Endothelial cell (in vitro differentiated cells): Measurements from ENCODE around the gene OCEL1. TPM values are rescaled to one million over a fixed set of nuclear protein-coding genes. Genes with fewer than 3 reads are reported as not detected.

Source experiments
- DNase-seq: peaks from one replicate; pipeline ENCODE4 v3.0.0; 2021; ENCODE audit warnings: low spot score
- H3K27ac Mint-ChIP-seq: one replicate; pipeline ENCODE4 v1.8.0; 2021; ENCODE audit warnings: mixed read lengths, inconsistent platforms; ENCODE audit not compliant: unreplicated experiment
- H3K27me3 Mint-ChIP-seq: one replicate; pipeline ENCODE4 v1.8.0; 2021; ENCODE audit warnings: mild to moderate bottlenecking, moderate library complexity, mixed read lengths, inconsistent platforms; ENCODE audit not compliant: unreplicated experiment
- H3K36me3 Mint-ChIP-seq: one replicate; pipeline ENCODE4 v1.8.0; 2021; ENCODE audit warnings: mild to moderate bottlenecking, low read depth, mixed read lengths, inconsistent platforms; ENCODE audit not compliant: unreplicated experiment
- H3K4me1 Mint-ChIP-seq: one replicate; pipeline ENCODE4 v1.8.0; 2021; ENCODE audit warnings: mild to moderate bottlenecking, mixed read lengths, inconsistent platforms; ENCODE audit not compliant: unreplicated experiment
- H3K4me3 Mint-ChIP-seq: one replicate; pipeline ENCODE4 v1.8.0; 2021; ENCODE audit warnings: mild to moderate bottlenecking, mixed read lengths, inconsistent platforms; ENCODE audit not compliant: unreplicated experiment
- H3K9me3 Mint-ChIP-seq: one replicate; pipeline ENCODE4 v1.8.0; 2021; ENCODE audit warnings: mixed read lengths, inconsistent platforms; ENCODE audit not compliant: unreplicated experiment
- total RNA-seq: library from RNA; stranded (reverse); fragmentation: NEBNext Ultra II Directional; extraction: Animal tissue kit (Norgen Biotek cat#: 25700); gene quantifications from one replicate; pipeline ENCODE4 v1.2.1, GENCODE V29; 2021; ENCODE audit not compliant: unreplicated experiment
- TF ChIP-seq, protein P1 (sequence below): fragments of 200-600 bp; sonication (generic); IDR thresholded peaks from one replicate; pipeline ENCODE4 v1.5.0; 2021; ENCODE audit warnings: antibody characterized with exemption; ENCODE audit not compliant: unreplicated experiment

Gene OCEL1
- total RNA-seq, 1 donor from 2014 or later, result 16.5 TPM

DNA sequence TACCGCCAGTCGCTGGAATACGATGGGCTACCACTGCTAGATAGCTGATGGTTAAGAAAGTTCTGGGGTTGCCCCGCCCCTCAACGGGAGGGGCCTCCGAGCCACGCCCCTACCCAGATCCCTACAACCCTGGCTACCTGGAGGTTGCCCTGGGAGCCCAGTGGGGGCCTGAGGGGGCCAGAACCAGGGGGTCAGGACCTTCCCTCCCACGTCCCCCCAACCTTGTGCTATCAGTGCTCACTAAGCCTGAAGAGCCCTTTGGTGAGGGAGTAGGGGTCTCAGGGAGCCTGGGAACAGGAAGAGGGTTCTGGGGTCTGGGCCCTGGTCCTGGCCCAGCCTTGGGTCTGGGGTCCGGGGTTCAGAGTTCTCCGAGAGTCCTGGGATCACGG, 8.9 kb downstream of the OCEL1 start:
- peaks cover 10% of the 10 kb centered on the region for H3K36me3 Mint-ChIP-seq
- H3K4me1 Mint-ChIP-seq, result peaks cover 10% of the 10 kb centered on the region
- peaks cover 4% of the 10 kb centered on the region for H3K27me3 Mint-ChIP-seq
- TF ChIP-seq, protein P1, sequence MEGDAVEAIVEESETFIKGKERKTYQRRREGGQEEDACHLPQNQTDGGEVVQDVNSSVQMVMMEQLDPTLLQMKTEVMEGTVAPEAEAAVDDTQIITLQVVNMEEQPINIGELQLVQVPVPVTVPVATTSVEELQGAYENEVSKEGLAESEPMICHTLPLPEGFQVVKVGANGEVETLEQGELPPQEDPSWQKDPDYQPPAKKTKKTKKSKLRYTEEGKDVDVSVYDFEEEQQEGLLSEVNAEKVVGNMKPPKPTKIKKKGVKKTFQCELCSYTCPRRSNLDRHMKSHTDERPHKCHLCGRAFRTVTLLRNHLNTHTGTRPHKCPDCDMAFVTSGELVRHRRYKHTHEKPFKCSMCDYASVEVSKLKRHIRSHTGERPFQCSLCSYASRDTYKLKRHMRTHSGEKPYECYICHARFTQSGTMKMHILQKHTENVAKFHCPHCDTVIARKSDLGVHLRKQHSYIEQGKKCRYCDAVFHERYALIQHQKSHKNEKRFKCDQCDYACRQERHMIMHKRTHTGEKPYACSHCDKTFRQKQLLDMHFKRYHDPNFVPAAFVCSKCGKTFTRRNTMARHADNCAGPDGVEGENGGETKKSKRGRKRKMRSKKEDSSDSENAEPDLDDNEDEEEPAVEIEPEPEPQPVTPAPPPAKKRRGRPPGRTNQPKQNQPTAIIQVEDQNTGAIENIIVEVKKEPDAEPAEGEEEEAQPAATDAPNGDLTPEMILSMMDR, result no peak
- H3K4me3 Mint-ChIP-seq, result peak overlapping the region; percentile 37
- DNase-seq, result peak; percentile 42
- H3K27ac Mint-ChIP-seq, result no peak overlapping the region
- no peaks in the 10 kb centered on the region for H3K9me3 Mint-ChIP-seq

DNA sequence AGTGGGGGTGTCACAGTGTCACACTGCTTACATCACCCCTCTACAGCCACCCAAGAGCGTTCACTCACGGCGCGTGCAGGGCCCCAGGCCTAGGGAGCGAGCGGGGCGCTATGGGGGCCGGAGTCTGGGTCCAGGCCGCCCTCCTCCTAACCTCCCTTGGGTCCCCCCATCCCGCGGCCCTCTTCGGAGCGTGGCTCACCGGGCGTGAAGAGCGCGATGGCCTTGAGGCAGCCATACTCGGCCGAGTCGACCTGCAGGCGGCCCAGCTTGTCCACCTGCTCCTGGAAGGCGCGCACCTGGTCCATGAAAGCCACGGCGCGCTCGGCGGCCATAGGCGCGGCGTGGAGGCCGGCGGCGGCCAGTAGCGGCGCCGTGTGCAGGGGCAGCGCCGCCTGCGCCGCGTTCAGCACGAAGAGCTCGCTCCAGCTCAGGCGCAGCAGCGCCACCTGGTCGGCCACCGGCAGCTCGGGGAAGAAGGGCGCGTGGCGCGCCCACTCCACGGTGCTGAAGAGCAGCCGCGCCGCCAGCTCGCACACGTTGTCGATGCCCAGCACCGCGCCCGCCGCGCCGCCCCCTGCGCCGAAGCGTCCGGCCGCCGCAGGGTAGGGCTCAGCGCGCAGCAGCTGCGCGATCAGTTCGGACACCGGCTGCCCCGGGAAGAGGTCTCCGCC, 9.4 kb downstream of the OCEL1 start:
- Mint-ChIP-seq H3K27ac (no peak overlapping the region), H3K27me3 (peaks cover 4% of the 10 kb centered on the region), H3K9me3 (no peaks in the 10 kb centered on the region), H3K4me3 (peak overlapping the region; percentile 37), H3K36me3 (peaks cover 10% of the 10 kb centered on the region), H3K4me1 (peaks cover 10% of the 10 kb centered on the region)
- DNase-seq, result peak; percentile 70
- TF ChIP-seq, protein P1, result no peak

DNA sequence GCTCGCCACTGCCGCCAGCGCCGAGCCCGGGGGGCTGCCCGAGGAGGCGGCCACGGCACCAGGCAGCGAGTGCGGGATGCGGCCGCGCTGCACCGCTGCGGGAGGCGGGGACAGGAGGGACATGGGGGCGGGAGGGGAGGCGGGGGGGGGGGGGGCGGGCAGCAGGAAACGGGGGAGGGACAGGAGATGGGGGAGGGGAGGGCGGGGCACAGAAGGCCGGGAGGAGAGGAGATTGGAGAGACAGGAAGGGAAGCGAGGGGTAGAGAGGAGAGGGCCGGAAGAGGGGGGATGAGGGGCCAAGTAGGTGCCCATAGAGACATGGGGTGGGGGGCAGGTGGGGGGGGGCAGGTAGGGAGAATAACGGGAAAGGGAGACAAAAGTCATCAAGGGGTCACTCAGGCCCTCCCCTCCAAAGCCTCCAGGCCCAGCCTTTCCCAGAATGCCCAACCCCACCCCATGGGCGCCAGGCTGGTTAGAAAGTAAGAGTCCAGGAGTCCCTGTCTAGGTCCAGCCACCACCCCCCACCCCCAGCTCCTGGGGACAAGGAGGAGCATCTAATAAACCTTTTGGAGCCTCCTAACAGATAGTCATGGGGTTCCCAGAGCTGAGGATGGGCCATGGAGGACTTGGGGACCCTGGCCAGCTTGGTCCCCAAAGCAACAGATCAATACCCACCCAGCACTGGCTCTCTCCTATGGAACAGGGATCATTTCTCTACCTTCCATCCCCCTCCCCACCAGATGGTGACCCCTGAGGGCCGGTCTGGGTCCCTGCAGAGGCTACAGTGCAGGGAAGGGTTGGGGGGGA, 10.1 kb downstream of the OCEL1 start:
- DNase-seq, result no peak
- no peak overlapping the region for H3K27ac Mint-ChIP-seq
- peaks cover 10% of the 10 kb centered on the region for H3K4me1 Mint-ChIP-seq
- peaks cover 8% of the 10 kb centered on the region for H3K27me3 Mint-ChIP-seq
- no peak overlapping the region for H3K4me3 Mint-ChIP-seq
- no peaks in the 10 kb centered on the region for H3K9me3 Mint-ChIP-seq
- H3K36me3 Mint-ChIP-seq, result peaks cover 16% of the 10 kb centered on the region
- TF ChIP-seq, protein P1, result no peak

DNA sequence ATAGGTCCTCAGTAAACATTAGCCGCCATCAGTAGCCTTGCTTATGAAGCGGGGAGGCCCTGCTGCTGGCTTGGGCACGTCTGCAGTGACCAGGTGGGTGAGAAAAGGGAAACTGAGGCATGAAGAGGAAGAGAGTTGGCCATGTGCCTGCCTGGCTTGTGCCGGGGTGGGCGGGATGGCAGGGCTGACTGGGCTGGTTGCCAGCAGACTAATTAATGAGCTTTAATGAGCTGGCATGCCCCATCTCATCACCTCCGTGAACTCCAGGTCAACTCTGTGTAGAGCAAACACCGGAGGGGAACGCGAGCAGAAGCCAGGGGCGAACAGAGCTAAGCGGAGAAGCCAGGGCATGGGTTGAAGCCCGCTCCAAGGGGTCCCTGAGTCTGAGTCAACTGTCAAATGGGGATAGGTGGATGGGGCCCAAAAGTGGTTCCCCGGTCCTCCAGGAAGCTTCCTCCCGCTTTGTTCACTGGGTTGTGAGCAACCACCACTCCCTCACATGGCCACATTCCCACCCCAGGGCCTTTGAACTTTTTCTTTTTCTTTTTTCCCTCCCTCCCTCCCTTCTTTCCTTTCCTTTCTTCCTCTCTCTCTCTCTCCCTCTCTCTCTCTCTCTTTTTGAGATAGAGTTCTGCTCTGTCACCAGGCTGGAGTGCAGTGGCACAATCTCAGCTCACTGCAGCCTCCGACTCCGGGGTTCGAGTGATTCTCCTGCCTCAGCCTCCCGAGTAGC, 11.0 kb downstream of the OCEL1 start:
- no peak for DNase-seq
- peaks cover 18% of the 10 kb centered on the region for H3K36me3 Mint-ChIP-seq
- peaks cover 9% of the 10 kb centered on the region for H3K27me3 Mint-ChIP-seq
- H3K4me3 Mint-ChIP-seq, result peak overlapping the region; percentile 71
- H3K9me3 Mint-ChIP-seq, result no peaks in the 10 kb centered on the region
- peaks cover 10% of the 10 kb centered on the region for H3K4me1 Mint-ChIP-seq
- H3K27ac Mint-ChIP-seq, result peak overlapping the region; percentile 13
- TF ChIP-seq, protein P1, result no peak
